HG02885 (cell line): Measurements from ENCODE around the gene NEUROD2.
"Not testable (repeated sequence)": the region's sequence is repeated elsewhere in the genome, so short reads cannot be mapped to it uniquely, and the experiment has no call there.

ENCODE experiments used
- ATAC-seq: cut with Tn5 transposase; IDR thresholded peaks from one replicate; pipeline ENCODE4 v1.9.1; 2021; ENCODE audit warnings: mild to moderate bottlenecking; ENCODE audit not compliant: unreplicated experiment, poor library complexity

NEUROD2 gene

GRCh38 chr17:39591958-39592954 lies 15.5 kb downstream of the NEUROD2 start:
- no peak for ATAC-seq

- ATAC-seq = not testable (repeated sequence)
Observed at GRCh38 chr17:39590180-39590579, 17.5 kb downstream of the NEUROD2 start.

GRCh38 chr17:39582658-39583057 lies 25.1 kb downstream of the NEUROD2 start:
- no peak for ATAC-seq

GRCh38 chr17:39581759-39582085 lies 26.0 kb downstream of the NEUROD2 start:
- no peak for ATAC-seq

GRCh38 chr17:39581071-39581758 lies 26.5 kb downstream of the NEUROD2 start:
- no peak for ATAC-seq

- no peak for ATAC-seq
Observed at GRCh38 chr17:39580082-39580468, 27.6 kb downstream of the NEUROD2 start.

GRCh38 chr17:39579318-39580081 lies 28.2 kb downstream of the NEUROD2 start:
- no peak for ATAC-seq

GRCh38 chr17:39578272-39578671 lies 29.4 kb downstream of the NEUROD2 start:
- no peak for ATAC-seq

GRCh38 chr17:39576187-39576586 lies 31.5 kb downstream of the NEUROD2 start:
- no peak for ATAC-seq

GRCh38 chr17:39573447-39574298 lies 34.0 kb downstream of the NEUROD2 start:
- no peak for ATAC-seq

- ATAC-seq = no peak
Observed at GRCh38 chr17:39572121-39572520, 35.6 kb downstream of the NEUROD2 start.

GRCh38 chr17:39569126-39569525 lies 38.6 kb downstream of the NEUROD2 start:
- no peak for ATAC-seq

- ATAC-seq = no peak
Observed at GRCh38 chr17:39568702-39569101, 39.0 kb downstream of the NEUROD2 start.

GRCh38 chr17:39566094-39566850 lies 41.4 kb downstream of the NEUROD2 start:
- ATAC-seq = no peak

- no peak for ATAC-seq
Observed at GRCh38 chr17:39564211-39564848, 43.4 kb downstream of the NEUROD2 start.

GRCh38 chr17:39563476-39563875 lies 44.2 kb downstream of the NEUROD2 start:
- ATAC-seq = no peak

GRCh38 chr17:39562976-39563375 lies 44.7 kb downstream of the NEUROD2 start:
- ATAC-seq = no peak

- ATAC-seq = no peak
Observed at GRCh38 chr17:39562395-39562794, 45.3 kb downstream of the NEUROD2 start.

GRCh38 chr17:39556423-39556822 lies 51.3 kb downstream of the NEUROD2 start:
- no peak for ATAC-seq
